ENCODE measurements around the gene ACAP2. TPM values are rescaled to one million over a fixed set of nuclear protein-coding genes. Genes with fewer than 3 reads are reported as not detected.
A peak's percentile ranks its signal among the peaks of the same experiment; 100 is the strongest.
"Not testable (repeated sequence)": the region's sequence is repeated elsewhere in the genome, so short reads cannot be mapped to it uniquely, and the experiment has no call there.

The ACAP2 gene
- total RNA-seq, 1 experiment from 2014 or later = 42.3 TPM

DNA sequence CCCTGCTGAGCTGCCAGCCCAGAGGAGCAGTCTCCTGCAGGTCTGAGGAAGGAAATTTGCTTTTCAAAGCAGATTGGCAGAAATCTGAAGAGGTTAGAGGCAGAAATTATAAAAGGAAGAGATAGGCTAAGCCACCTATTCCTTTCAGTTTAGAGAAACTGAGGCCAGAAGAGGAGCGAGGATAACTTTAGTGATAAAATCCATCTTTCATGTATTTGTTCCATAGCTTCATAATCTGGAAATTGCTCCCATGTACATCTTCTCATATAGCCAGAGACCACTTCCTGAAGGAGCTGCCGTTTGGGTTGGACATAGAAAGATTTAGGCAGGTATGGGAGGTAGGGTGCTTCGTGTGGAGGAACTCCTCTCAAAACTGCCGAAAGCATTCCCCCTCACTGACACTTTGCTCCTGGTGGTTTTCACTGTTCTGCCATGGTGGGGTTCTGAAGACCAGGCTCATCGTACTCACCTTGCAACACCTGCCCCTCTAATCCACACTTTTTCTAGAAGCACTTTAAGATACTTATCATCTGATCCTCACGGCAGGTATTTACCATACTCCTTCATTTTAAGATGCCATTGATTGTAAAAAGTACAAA, 670 bp upstream of the ACAP2 start:
- DNase-seq (ENCODE audit: low read depth) = no peak

DNA sequence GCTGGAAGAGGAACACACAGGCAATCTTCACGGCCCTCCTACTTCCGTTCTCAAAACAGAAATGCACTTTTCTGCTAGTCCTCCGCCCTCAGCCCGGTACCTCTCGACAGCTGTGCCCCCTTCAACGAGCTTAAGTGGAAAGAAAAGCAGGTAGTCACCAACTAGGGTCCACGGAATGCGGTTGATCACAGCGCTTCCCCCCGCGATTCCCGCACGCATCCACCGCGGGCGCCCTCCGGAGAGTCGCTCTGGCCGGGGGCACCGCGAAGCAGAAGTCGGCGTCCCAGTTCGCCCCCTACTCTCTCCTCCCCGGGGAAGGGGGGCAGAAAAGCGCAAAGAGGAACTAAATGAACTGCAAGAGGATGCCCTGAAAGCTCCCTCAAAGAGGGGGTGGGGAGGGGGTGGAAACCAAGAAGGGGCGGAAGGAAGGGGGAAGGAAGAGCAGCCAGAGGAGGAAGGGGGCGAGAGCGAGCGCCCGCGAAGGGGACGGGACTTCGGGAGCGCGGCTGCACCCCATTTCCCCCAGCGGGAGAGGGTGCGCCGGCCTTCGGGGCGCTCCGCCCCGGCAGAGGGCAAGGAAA, 738 bp downstream of the ACAP2 start:
- peak; percentile 51 for DNase-seq (ENCODE audit: low read depth)

DNA sequence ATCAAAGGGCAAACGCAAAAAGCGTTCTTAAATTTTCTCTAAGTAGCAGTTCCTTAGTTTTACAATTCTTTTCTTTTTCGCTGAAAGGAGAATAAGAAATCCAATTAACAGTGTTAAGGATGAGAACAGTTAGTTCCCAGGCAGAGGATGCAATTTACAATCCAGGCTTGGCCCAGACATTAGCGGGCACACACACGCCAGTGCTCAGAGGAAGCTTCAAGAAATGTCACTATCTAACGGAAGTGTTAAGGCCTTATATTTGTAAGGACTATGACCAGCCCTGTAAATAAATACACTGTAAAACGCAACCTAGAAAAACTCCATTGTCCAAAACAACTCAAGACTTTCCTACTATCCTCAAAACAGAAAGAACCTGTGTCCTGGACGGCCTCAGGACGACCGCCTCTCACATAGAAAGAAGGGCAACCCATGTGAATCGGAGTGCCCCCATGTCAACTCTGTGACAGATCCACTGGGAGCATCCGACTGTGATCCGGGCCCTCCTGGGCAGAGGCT, 1.3 kb downstream of the ACAP2 start:
- DNase-seq (ENCODE audit: low read depth) = no peak

DNA sequence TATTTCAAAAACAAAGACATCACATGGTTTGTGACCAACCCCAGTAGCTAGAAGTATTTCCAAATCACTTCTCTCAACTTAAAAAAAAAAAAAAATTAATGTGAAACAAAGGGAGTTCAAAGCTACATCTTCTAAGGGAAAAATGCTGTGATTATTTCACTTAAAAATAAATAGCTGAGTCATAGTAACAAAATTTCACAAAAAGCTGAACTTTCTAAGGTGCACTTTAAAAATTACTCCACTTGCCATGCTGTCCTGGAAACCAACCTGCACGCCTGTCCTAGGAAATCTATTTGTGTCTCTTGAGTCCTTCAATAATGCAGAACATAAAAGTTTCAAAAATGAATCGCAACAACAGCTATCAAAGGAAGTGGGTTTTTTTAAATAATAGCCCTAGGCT, 1.8 kb downstream of the ACAP2 start:
- no peak for DNase-seq (ENCODE audit: low read depth)

DNA sequence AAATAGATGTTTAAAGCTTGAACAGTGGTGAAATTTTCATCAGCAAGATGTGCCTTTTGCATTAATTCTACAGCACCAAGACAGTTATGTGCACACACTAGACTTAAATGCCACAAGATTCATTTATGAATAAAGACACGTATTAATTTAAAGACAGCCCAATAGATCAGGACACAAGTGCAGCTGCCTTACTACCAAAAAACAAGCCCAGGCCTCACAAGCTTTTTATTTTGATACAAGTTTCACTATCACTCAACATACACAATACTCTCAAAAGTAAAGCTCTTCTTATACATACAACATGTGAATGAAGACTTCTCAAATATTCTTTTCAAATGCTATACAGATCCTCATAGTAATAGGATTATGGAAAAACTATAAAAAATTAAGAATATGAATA, 2.4 kb downstream of the ACAP2 start:
- no peak for DNase-seq (ENCODE audit: low read depth)

DNA sequence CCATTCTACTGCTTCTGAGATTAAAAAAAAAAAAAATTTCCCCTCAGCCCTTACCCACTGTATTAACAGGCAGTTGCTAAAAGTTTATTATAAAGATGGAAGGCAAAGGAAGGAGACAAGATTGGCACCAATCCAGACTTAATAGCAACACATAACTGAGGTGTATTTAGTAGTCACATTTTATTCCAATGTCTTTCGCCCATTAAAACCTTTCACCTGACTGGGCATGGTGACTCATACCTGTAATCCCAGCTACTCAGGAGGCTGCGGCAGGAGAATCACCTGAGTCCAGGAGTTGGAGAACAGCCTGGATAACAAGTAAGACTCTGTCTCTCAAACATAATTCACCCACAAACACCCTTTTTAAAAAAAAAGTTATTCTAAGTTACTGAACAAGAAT, 4.4 kb downstream of the ACAP2 start:
- no peak for DNase-seq (ENCODE audit: low read depth)

DNA sequence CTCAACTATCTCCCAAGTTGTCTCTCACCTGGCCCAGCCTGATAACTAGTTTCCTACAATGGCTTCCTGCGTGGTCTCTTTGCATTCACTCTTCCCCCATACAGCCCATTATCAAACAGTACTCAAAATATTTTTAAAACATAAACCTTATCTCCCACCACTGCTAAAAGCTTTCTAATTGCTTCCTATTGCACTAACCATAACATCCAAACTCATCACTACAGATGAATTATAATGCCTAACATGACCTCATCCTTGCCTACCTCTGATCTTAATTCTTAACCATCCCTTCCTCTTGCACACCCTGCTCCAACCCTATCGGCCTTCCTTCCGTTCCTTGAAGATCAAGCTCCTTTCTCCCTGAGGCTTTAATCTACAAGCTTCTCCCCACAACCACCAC, 17.0 kb downstream of the ACAP2 start:
- no peak for DNase-seq (ENCODE audit: low read depth)

DNA sequence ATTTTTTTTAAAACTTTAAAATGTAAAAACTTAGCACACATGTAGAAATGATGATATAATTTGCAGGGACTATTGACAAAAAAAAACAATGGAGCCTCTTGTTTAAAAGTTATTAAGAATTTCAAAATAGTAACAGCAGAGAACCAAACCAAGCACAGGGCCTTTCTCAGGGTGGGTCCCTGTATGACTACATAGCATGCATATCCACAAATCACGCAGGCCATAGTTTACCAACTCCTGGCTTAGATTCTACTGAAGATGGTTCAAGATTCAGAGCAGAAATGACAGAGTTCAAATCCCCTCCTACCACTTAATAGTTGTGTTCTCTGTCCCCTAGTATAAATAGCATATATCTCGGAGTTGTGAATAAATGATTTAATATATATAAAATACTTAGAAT, 19.0 kb downstream of the ACAP2 start:
- no peak for DNase-seq (ENCODE audit: low read depth)

DNA sequence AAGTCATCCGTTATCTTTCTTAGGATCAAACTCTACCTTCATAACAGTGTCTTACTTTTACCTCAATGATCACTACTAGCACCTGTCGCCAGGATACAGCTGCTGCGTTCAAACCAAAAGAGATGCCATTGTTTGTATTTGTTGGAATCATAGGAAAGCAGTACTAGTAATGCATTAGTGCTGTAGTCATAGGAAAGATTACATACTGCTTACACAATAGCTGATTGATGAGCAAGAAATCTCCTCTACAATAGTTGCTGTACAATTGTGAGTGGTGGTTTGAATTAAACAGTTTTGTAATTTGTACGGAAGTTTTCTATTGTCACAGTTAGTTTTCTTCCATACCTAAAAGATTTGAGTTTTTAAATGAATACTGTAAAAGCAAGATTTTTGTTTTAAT, 21.4 kb downstream of the ACAP2 start:
- DNase-seq (ENCODE audit: low read depth) = no peak

DNA sequence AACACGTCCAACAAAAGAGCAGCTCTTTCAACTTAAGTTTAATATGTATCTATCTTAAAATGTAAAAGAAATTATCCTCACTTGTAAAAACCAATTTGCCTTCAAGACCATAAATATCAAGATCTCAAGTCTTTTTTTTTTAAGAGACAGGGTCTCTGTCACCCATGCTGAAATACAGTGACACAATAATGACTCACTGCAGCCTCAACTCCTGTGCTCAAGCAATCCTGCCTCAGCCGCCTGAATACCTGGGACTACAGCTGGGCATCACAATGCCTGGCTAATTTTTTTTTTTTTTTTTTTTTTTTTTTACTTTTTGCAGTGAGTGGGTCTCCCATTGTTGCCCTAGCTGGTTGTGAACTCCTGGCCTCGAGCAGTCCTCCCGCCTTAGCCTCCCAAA, 26.0 kb downstream of the ACAP2 start:
- no peak for DNase-seq (ENCODE audit: low read depth)

DNA sequence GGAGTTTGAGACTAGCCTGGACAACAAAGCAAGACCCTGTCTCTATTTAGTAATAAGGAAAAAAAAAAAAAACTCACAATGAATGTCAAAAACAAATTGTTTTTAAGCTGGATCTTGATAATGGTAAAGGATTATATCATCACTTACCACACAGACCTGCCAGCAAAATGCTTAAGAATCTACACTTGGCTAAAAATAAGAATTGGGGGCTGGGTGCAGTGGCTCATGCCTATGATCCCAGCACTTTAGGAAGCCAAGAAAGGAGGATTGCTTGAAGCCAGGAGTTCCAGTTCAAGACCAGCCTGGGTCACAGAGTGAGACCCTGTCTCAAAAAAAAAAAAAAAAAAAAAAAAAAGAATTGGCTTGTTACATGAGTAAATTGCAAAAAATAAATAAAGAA, 31.0 kb downstream of the ACAP2 start:
- DNase-seq (ENCODE audit: low read depth) = peak; percentile 11

DNA sequence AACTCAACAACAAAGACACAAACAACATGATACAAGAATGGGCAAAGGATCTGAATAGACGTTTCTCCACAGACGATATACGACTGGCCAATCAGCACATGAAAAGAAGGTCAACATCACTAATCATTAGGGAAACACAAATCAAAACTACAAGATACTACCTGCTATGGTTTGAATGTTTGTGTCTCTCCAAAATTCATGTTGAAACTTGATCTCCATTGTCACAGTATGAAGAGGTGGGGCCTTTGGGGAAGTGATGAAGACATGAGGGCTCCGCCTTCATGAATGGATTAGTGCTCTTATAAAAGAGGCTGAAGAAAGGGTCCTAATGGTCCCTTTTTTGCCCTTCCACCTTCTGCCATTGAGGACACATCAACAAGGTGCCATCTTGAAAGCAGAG, 32.3 kb downstream of the ACAP2 start:
- no peak for DNase-seq (ENCODE audit: low read depth)

DNA sequence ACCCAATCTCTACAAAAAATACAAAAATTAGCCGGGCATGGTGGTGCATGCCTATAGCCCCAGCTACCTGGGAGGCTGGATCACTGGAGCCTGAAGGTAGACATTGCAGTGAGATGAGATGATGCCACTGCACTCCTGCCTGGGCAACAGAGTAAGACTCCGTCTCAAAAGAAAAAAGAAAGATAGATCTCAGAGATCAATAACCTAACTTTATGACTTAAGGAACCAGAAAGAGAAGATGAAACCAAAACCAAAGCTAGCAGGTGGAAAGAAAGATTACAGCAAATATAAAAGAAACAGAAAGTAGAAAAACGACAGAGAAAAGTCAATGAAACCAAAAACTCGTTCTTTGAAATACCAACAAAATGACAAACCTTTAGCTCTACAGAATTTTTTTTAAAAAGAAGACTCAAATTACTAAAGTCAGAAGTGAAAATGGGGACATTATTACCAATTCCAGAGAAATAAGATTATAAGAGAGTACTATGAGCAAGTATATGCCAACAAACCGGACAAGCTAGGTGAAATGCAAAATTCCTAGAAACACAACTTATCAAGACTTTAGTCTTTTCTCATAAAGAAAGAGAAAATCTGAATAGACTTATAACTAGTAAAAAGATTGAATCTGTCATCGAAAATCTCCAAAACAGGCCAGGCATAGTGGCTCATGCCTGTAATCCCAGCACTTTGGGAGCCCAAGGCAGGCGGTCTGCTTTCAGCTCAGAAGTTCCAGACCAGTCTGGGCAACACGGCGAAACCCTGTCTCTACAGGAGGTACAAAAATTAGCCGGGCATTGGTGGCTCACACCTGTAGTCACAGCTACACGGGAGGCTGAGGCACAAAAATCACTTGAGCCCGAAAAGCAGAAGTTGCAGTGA, 35.0 kb downstream of the ACAP2 start:
- no peak for DNase-seq (ENCODE audit: low read depth)

DNA sequence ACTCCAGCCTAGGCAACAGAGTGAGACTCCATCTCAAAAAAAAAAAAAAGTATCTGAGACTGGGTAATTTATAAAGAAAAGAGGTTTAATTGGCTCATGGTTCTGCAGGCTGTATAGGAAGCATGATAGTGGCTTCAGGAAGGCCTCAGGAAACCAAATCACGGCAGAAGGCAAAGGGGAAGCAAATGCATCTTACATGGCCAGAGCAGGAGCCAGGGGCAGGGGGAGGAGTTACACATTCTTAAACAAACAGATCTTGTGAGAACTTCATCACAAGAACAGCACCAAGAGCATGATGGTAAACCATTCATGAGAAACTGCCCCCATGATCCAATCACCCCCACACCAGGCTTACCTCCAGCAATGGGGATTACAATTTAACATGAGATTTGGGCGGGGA, 37.2 kb downstream of the ACAP2 start:
- no peak for DNase-seq (ENCODE audit: low read depth)

DNA sequence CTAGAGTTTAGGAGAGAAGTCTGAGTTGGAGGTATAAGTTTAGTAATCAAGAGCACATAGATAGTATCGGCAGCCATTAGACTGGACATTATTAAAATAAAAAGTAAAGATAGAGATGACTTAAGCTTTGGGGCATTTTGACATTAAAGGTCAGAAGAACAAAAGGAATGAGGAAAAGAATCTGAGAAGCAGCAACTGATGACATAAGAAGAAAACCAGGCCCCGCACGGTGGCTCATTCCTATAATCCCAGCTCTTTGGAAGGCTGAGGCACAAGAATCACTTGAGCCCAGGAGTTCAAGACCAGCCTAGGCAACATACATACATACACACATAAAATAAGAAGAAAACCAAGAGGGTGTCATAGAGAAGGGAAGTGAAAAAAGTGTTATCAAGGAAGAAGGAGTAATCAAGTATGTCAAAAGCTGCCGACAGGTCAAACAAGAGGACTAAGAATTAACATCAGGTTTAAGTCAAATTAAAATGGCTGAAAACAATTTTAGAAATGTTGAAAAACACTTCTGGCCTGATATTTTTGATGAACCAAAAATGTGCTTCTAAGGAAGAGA, 38.9 kb downstream of the ACAP2 start:
- DNase-seq (ENCODE audit: low read depth) = no peak

DNA sequence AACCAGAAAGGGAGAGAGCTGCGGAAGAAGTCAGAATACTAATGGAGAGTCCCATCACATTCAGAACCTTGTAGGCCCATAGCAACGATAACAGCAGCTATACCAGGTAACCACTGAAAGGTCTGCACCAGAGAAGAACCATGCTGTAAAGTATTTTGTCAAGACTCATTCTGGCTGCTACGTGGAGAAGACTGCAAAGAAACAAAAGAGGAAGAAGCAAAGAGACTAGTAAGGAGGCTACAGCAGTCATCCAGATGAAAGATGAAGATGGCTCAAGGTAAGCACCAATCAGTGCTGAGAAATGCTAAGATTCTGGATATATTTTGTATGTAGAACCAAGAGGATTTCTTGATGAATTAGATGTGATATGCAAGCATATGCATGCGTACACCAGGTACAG, 39.6 kb downstream of the ACAP2 start:
- no peak for DNase-seq (ENCODE audit: low read depth)

DNA sequence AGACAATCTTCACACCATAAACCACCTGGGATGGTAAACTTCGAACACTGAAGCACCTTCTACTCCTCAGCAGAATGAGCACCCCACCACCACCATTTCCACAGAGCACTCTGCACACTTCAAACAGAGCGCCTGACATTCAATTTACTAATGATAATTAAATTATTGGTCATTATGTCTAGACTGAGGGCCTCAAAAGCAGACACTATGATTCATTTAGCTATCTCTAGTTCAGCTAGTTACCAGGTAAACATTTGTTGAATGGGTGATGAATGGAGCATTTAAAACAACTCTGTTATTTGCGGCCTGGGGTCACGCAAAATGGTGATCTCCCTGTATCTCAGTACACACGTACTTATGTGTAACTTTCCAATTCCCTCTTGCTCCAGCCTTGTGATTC, 40.9 kb downstream of the ACAP2 start:
- DNase-seq (ENCODE audit: low read depth) = no peak

DNA sequence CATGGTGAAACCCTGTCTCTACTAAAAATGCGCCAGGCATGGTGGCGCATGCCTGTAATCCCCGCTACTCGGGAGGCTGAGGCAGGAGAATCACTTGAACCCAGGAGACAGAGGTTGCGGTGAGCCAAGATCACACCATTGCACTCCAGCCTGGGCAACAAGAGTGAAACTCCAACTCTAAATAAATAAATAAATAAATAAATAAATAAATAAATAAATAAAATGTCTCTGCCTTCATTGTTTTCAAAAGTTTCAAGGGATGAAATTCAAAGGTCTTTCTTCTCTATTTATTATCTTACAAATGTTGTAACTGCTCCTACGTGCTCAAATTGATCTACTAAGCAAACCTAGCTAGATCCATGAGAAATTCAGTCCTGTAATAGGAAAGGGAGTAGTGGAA, 44.4 kb downstream of the ACAP2 start:
- not testable (repeated sequence) for DNase-seq (ENCODE audit: low read depth)

DNA sequence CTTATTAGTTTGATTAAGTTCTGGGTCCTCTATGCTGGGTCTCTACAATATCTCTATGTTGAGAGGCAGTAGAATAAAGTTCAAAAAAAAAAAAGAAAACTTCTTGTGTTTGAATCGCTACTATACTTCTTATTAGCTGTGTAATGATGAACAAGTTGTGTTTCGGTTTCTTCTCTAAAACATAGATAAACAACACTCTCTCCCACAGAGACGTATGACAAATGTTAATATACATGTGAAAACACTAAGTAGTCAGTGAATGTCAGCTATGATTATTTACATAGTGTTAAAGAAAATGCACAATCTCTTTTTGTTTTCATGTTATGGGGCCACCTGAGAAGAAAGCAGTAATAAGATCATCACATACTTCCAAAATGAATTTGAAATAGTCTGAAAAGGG, 45.3 kb downstream of the ACAP2 start:
- DNase-seq (ENCODE audit: low read depth) = no peak

DNA sequence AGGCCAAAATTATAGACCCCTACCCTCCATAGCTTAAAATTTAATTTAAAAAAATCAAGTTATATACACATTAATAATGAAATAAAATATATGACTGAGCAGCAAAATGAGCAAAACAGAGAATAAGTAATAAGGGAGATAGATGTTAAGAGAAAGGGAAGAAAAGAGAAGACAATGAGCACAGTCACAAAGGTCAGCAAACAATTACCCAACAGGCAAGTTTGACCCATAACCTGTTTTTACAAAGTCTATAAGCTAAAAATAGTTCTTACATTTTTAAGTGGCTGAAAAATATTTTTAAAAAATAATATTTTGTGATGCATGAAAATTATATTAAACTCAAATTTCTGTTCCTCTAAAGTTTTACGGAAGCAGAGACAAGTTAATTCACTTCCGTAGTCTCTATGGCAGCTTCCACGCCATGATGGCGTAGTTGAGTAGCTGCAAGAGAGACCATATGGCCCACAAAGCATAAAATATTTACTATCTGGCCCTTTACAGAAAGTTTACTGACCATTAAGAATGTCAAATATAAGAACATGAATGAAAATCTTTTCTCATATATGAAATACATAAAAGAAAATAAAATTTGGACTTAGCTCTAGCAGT, 47.5 kb downstream of the ACAP2 start:
- DNase-seq (ENCODE audit: low read depth) = no peak

DNA sequence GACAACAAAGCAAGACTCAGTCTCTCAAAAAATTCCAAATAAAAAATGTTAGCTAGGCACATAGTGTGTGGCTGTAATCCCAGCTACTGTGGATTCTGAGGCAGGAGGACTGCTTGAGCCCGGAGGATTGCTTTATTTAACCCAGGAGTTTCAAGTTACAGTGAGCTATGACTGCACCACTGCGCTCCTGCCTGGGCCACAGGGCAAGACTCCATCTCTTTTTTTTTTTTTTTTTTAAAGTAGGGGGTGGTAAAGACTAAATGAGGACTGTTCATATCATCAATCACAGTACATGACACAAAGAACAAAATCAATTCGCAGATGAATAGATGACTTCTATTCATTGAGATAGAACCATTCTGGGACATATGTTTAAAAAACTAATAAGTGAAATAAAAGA, 48.1 kb downstream of the ACAP2 start:
- no peak for DNase-seq (ENCODE audit: low read depth)

DNA sequence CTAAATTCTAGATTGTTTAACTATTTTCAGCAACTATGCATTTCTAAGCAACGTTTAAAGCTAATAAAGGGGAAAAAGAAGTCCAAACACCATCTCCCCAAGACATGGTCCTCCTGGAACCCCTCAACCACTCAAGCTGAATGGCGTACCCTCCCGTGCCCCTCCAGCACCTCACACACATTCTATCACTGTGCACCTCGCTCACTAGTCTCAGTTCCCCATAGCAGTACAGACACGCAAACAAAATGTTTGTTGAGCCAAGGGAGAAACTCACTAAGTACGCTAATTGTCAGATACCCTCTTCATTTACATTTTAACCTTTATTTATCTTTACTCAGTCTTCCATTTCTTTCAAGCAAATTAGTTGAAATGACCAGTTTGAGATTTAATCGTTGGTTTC, 48.8 kb downstream of the ACAP2 start:
- no peak for DNase-seq (ENCODE audit: low read depth)
